Tibial artery (tissue), 4 donors: ENCODE data around the gene SDK1.

Experiments
- DNase-seq, 2 donors: peaks; one replicate each; pipeline ENCODE4 v3.0.0-alpha.2; 2019
- H3K27ac ChIP-seq, 2 donors: fragments of 200-600 bp; sonication (generic) in 1 of 2; 1 replicate in 1 of 2; 2 replicates in 1 of 2; pipeline ENCODE4 v1.5.1; 2018 to 2019; ENCODE audit warnings: mild to moderate bottlenecking in 1 of 2
- H3K27me3 ChIP-seq, 2 donors: fragments of 200-600 bp; sonication (generic) in 1 of 2; one replicate each; pipeline versions ENCODE4 v1.5.1 to v1.6.0; 2016 to 2019
- H3K36me3 ChIP-seq, 3 donors: fragments of 200-600 bp; sonication (generic) in 2 of 3; one replicate each; pipeline ENCODE4 v1.5.1; 2016 to 2019; ENCODE audit warnings: mild to moderate bottlenecking in 2 of 3
- H3K4me1 ChIP-seq, 4 donors: fragments of 200-600 bp; sonication (generic) in 2 of 4; 1 replicate in 3 of 4; 2 replicates in 1 of 4; pipeline ENCODE4 v1.5.1; 2016 to 2019
- H3K4me3 ChIP-seq, 2 donors: fragments of 200-600 bp; sonication (generic) in 1 of 2; 1 replicate in 1 of 2; 2 replicates in 1 of 2; pipeline ENCODE4 v1.5.1; 2018 to 2019; ENCODE audit warnings: mild to moderate bottlenecking in 2 of 2
- H3K9me3 ChIP-seq, 3 donors: fragments of 200-600 bp; sonication (generic) in 1 of 3; one replicate each; pipeline ENCODE4 v1.5.1; 2016 to 2019
- CTCF ChIP-seq, 2 experiments: fragments of 200-600 bp in 1 of 2; fragments of 450-650 bp in 1 of 2; IDR thresholded peaks; one replicate each; pipeline ENCODE4 v1.5.1; 2017 to 2019; ENCODE audit warnings: antibody characterized with exemption in 2 of 2, mild to moderate bottlenecking in 1 of 2, moderate library complexity in 1 of 2
- intact Hi-C: fragments of 100-400 bp; cut with DNase I; formaldehyde crosslinking; loops from one replicate; pipeline ENCODE4 v1.15.0; 2023; ENCODE audit warnings: low total_unique reads

Gene SDK1

GRCh38 chr7:3486841-3487240 is 185.8 kb downstream of the SDK1 start:
- TF ChIP-seq CTCF (IDR thresholded peaks at IDR 0.05): no peak
- Histone ChIP-seq H3K9me3 (no peaks in the 10 kb centered on the region), H3K4me1 (no peaks in the 10 kb centered on the region), H3K36me3 (no peaks in the 10 kb centered on the region), H3K27me3 (no peaks in the 10 kb centered on the region), H3K27ac (no peak overlapping the region), H3K4me3 (no peak overlapping the region)
- intact Hi-C loops: no loop called here
- DNase-seq: no peak

GRCh38 chr7:3488829-3489228 is 187.8 kb downstream of the SDK1 start:
- Histone ChIP-seq H3K4me3 (no peak overlapping the region), H3K4me1 (peaks cover 0 to 11% (median 0%) of the 10 kb centered on the region in 4 donors), H3K36me3 (no peaks in the 10 kb centered on the region), H3K27me3 (no peaks in the 10 kb centered on the region), H3K9me3 (no peaks in the 10 kb centered on the region), H3K27ac (no peak overlapping the region)
- TF ChIP-seq CTCF (IDR thresholded peaks at IDR 0.05): no peak
- intact Hi-C loops: no loop called here
- DNase-seq: no peak

GRCh38 chr7:3493499-3493898 is 192.4 kb downstream of the SDK1 start:
- Histone ChIP-seq H3K27ac (peak overlapping the region in 1 of 2 donors; percentile 17), H3K36me3 (no peaks in the 10 kb centered on the region), H3K27me3 (no peaks in the 10 kb centered on the region), H3K4me1 (peaks cover 0 to 20% (median 0%) of the 10 kb centered on the region in 4 donors), H3K9me3 (no peaks in the 10 kb centered on the region), H3K4me3 (no peak overlapping the region)
- no peak for TF ChIP-seq CTCF (IDR thresholded peaks at IDR 0.05)
- no peak for DNase-seq
- intact Hi-C loops: no loop called here

GRCh38 chr7:3494947-3495346 is 193.9 kb downstream of the SDK1 start:
- Histone ChIP-seq H3K4me1 (peaks cover 0 to 20% (median 0%) of the 10 kb centered on the region in 4 donors), H3K27me3 (no peaks in the 10 kb centered on the region), H3K4me3 (no peak overlapping the region), H3K36me3 (no peaks in the 10 kb centered on the region), H3K9me3 (peaks cover 0 to 3% (median 0%) of the 10 kb centered on the region in 3 donors), H3K27ac (no peak overlapping the region)
- intact Hi-C loops: no loop called here
- TF ChIP-seq CTCF (IDR thresholded peaks at IDR 0.05): no peak
- no peak for DNase-seq

DNA sequence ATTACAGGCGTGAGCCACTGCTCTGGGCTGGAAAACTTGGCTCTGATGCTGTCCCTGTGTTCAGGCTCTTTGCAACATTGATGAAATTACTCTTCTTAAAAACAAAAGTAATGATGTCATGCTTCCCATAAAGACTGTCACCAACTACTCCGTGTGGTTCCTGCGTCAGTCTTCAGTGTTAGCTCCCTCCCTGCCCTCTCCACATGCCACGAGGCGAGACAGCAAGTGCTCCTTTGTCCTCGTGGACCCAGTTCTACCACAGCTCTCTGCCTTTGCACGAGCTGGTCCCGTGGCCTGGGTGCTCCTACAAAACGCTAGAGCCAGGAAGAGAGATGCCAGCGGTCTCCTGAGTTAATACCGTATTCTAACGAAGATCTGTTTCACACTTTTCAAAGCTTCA is 194.5 kb downstream of the SDK1 start:
- no peaks in the 10 kb centered on the region for H3K27me3 ChIP-seq
- no peaks in the 10 kb centered on the region for H3K36me3 ChIP-seq
- peaks cover 0 to 9% (median 0%) of the 10 kb centered on the region in 3 donors for H3K9me3 ChIP-seq
- intact Hi-C loops: no loop called here
- TF ChIP-seq CTCF (IDR thresholded peaks at IDR 0.05): no peak
- no peak overlapping the region for H3K4me3 ChIP-seq
- no peak for DNase-seq
- H3K27ac ChIP-seq: no peak overlapping the region
- peaks cover 0 to 20% (median 0%) of the 10 kb centered on the region in 4 donors for H3K4me1 ChIP-seq

DNA sequence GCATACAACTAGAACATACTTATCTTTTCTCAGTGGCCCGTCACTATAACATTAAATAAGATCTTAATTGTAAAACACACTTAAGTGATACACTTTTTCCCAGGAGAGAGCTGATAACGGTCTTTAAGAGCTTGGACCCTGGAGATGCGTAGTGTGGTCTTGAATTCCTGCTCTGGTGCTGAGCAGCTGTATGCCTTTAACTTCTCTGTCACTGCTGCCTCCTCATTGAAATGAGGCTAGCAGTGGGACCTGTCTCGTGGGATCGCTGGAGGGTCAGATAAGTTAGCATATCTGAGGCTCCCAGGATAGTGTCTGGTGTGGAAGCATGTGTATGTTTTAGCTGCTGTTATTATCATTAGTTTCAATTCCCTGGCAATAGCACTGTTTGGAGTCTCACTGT is 194.9 kb downstream of the SDK1 start:
- peaks cover 0 to 20% (median 0%) of the 10 kb centered on the region in 4 donors for H3K4me1 ChIP-seq
- no peaks in the 10 kb centered on the region for H3K27me3 ChIP-seq
- H3K9me3 ChIP-seq: peaks cover 0 to 10% (median 0%) of the 10 kb centered on the region in 3 donors
- no peak overlapping the region for H3K27ac ChIP-seq
- no peak overlapping the region for H3K4me3 ChIP-seq
- intact Hi-C loops: no loop called here
- no peaks in the 10 kb centered on the region for H3K36me3 ChIP-seq
- no peak for DNase-seq
- TF ChIP-seq CTCF (IDR thresholded peaks at IDR 0.05): no peak
